Keratinocyte (primary cell): ENCODE data around the gene FXYD1.

Experiments used
- EZH2 ChIP-seq: IDR thresholded peaks from one replicate; pipeline ENCODE4 v1.6.1; 2012; ENCODE audit warnings: inconsistent platforms, mild to moderate bottlenecking, low read length, moderate library complexity
- TF ChIP-seq, protein P1 (sequence below), 3 experiments: IDR thresholded peaks in 1 of 3; conservative IDR thresholded peaks in 1 of 3; optimal IDR thresholded peaks in 1 of 3; 2 replicates in 2 of 3; 3 replicates in 1 of 3; pipeline versions ENCODE3 to v1.5.1; 2011; ENCODE audit warnings: low read length in 3 of 3, mild to moderate bottlenecking in 3 of 3, moderate library complexity in 2 of 3, control low read depth in 1 of 3, inconsistent platforms in 1 of 3; ENCODE audit not compliant: insufficient read depth in 2 of 3; ENCODE audit errors: extremely low read depth in 1 of 3

DNA sequence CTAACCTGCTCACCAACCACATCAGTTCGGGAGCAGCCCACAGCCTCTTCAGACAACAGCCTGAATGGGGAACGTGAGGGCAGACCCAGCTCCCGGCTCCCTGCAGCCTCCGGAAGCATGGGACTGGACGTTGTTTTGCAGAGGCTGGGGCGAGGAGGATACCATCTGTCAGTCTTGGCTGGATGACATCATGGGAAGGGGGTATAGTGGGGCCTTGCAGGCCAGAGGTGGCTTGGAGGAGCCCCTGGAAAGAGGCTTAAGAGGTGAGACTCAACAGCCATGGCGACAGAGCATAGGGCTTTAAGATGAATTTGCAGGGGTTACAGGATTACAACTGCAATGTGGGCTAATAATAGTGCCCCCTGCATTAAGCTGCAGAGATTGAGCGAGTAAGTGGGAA lies 21.5 kb upstream of the FXYD1 start:
- TF ChIP-seq, protein P1, sequence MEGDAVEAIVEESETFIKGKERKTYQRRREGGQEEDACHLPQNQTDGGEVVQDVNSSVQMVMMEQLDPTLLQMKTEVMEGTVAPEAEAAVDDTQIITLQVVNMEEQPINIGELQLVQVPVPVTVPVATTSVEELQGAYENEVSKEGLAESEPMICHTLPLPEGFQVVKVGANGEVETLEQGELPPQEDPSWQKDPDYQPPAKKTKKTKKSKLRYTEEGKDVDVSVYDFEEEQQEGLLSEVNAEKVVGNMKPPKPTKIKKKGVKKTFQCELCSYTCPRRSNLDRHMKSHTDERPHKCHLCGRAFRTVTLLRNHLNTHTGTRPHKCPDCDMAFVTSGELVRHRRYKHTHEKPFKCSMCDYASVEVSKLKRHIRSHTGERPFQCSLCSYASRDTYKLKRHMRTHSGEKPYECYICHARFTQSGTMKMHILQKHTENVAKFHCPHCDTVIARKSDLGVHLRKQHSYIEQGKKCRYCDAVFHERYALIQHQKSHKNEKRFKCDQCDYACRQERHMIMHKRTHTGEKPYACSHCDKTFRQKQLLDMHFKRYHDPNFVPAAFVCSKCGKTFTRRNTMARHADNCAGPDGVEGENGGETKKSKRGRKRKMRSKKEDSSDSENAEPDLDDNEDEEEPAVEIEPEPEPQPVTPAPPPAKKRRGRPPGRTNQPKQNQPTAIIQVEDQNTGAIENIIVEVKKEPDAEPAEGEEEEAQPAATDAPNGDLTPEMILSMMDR (optimal IDR thresholded peaks at IDR 0.05 in 1 of 3, IDR thresholded peaks at IDR 0.05 in 1 of 3, conservative IDR thresholded peaks at IDR 0.05 in 1 of 3; ENCODE audit: extremely low read depth in 1 of 3, insufficient read depth in 2 of 3, low read length in 3 of 3): no peak
- no peak for TF ChIP-seq EZH2
